ENCODE measurements around the gene HYLS1. TPM values are rescaled to one million over a fixed set of nuclear protein-coding genes. Genes with fewer than 3 reads are reported as not detected.

HYLS1 gene
- total and polyA plus RNA-seq, 9 of the 15 experiments (the other 6 are each of a cell fraction or from before 2014, with no cell fraction given) = 2.7 to 8.2 (median 4.8) TPM

DNA sequence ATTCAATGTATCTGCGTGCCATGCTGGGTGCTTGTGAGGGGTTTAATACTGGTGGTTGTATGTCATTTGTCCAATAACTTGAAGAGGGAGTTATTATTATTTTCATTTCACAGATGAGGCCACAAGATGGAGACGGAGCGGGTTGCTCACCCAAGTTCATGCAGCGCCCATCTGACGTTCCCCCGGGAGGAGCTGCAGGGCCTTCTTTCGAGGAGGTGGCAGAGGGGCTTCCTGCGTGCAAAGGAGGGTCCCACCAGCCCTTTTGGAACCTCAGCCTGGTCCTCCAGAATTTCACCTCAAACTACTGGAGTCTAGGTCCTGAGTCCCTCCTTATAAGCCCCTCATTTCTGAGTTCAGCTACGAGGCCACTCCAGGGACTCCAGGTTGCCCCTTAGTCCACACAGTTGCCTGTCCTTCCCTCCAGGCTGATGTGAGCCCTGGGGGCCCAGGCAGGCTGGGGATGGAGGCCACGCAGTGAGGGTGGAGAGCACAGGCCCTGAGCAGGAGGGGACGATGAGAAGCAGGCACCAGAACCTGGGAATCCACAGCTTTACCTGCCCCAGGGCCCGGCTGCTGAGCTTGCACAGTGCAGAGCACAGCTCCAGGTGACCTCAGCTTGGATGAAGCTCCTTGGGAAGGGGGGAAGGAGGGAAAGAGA, 55.4 kb downstream of the HYLS1 start:
- H3K36me3 ChIP-seq (ENCODE audit: control insufficient read depth, insufficient read depth, low read length) = no peaks in the 10 kb centered on the region
- no peaks in the 10 kb centered on the region for H3K79me2 ChIP-seq (ENCODE audit: control insufficient read depth, insufficient read depth, low read length)
- no TSS peak for BruUV-seq (replicated peaks)
- H3K4me1 ChIP-seq (replicated peaks in 1 of 2; ENCODE audit: control insufficient read depth in 2 of 2, insufficient read depth in 2 of 2, low read length in 2 of 2) = peaks cover 2 to 15% of the 10 kb centered on the region in 2 experiments; a peak in 3 of 5 replicates
- ATAC-seq (no peak), DNase-seq (ENCODE audit: extremely low read depth in 1 of 4, low spot score in 3 of 4) (no peak), FAIRE-seq (no peak)
- H3K9ac ChIP-seq (ENCODE audit: insufficient read depth in 1 of 2, low read depth in 2 of 2, low read length in 2 of 2) = peak overlapping the region in 1 of 2 experiments; percentile 63; a peak in 1 of 4 replicates
- H3K27me3 ChIP-seq (ENCODE audit: control insufficient read depth in 2 of 2, insufficient read depth in 2 of 2, low read length in 2 of 2) = peaks cover 17 to 56% of the 10 kb centered on the region in 2 experiments
- no peak for TF ChIP-seq SNRNP70 (optimal IDR thresholded peaks at IDR 0.05; ENCODE audit: low read depth, low read length)
- TF ChIP-seq PTRF (tag; IDR thresholded peaks at IDR 0.05) = no peak
- TF ChIP-seq ZFPM2 (CRISPR knock-in tag; IDR thresholded peaks at IDR 0.05) = no peak
- no peak for TF ChIP-seq TAF1 (IDR thresholded peaks at IDR 0.05; ENCODE audit: control insufficient read depth, extremely low read depth, insufficient read depth, low read length, severe bottlenecking)
- no peak for TF ChIP-seq SIN3A (IDR thresholded peaks at IDR 0.05; ENCODE audit: borderline replicate concordance in 2 of 2, control insufficient read depth in 1 of 2, low read depth in 2 of 2, low read length in 2 of 2)
- no peak for TF ChIP-seq SP2 (IDR thresholded peaks at IDR 0.05; ENCODE audit: extremely low read depth, low read depth, low read length, poor library complexity, severe bottlenecking)
- TF ChIP-seq CBX3 (IDR thresholded peaks at IDR 0.05; ENCODE audit: borderline replicate concordance in 1 of 2, low read length in 2 of 2) = no peak
- TF ChIP-seq, protein P1, sequence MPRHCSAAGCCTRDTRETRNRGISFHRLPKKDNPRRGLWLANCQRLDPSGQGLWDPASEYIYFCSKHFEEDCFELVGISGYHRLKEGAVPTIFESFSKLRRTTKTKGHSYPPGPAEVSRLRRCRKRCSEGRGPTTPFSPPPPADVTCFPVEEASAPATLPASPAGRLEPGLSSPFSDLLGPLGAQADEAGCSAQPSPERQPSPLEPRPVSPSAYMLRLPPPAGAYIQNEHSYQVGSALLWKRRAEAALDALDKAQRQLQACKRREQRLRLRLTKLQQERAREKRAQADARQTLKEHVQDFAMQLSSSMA (CRISPR knock-in tag; IDR thresholded peaks at IDR 0.05) = no peak
- TF ChIP-seq GATAD2A (IDR thresholded peaks at IDR 0.05) = no peak
- TF ChIP-seq ZBTB7A (IDR thresholded peaks at IDR 0.05; ENCODE audit: borderline replicate concordance, control insufficient read depth, low read depth, low read length) = no peak
- TF ChIP-seq ZNF609 (CRISPR knock-in tag; IDR thresholded peaks at IDR 0.05; ENCODE audit: borderline replicate concordance) = no peak
- no peak for TF ChIP-seq U2AF2 (optimal IDR thresholded peaks at IDR 0.05; ENCODE audit: low read depth, low read length)
- TF ChIP-seq ZC3H8 (IDR thresholded peaks at IDR 0.05) = no peak
- no peak for TF ChIP-seq PML (IDR thresholded peaks at IDR 0.05; ENCODE audit: low read length)
- no peaks in the 10 kb centered on the region for H3K9me1 ChIP-seq (ENCODE audit: control insufficient read depth, insufficient read depth, low read length)
- no peak overlapping the region for H2AFZ ChIP-seq (ENCODE audit: low read depth, low read length)
- POLR2A ChIA-PET = interaction anchor here (1.5 kb wide), 1 partner anchor 11 kb away, joined by 6 read pairs; no protein-coding TSS in a partner anchor
- WGBS (ENCODE audit: insufficient coverage, low coverage, missing lambda C conversion rate) = 11% methylated on average over 10 of the region's 12 CpGs
- intact Hi-C loops (cut with micrococcal nuclease) (loop anchor here (5.0 kb wide), 1 partner anchor 249 kb away; no protein-coding TSS in a partner anchor), in situ Hi-C loops (cut with MboI) (no loop called here)
- H3K9me3 ChIP-seq (replicated peaks; ENCODE audit: control insufficient read depth, insufficient read depth, low read depth, low read length) = no peaks in the 10 kb centered on the region
- peaks cover 5% of the 10 kb centered on the region for H4K20me1 ChIP-seq (replicated peaks; ENCODE audit: control insufficient read depth, insufficient read depth, low read length)
- no peak overlapping the region for H3K4me3 ChIP-seq
- CTCF ChIA-PET (ENCODE audit: low intra/inter-chr PET ratio) = no interaction called here
- no peak overlapping the region for H3K4me2 ChIP-seq (ENCODE audit: insufficient read depth, low read length)
- H3K27ac ChIP-seq (ENCODE audit: extremely low read depth, low read depth, low read length) = no peak overlapping the region

Measured in K562 (cell line).